Mesenchymal stem cell (in vitro differentiated cells and primary cell): ENCODE results near the gene RDH14.
A peak's percentile ranks its signal among the peaks of the same experiment; 100 is the strongest.

Experiments used
- DNase-seq: peaks from one replicate; pipeline ENCODE4 v3.0.0-alpha.2; 2013
- H2AFZ ChIP-seq: one replicate; pipeline ENCODE4 v1.6.1; 2013; ENCODE audit warnings: low read depth, mild to moderate bottlenecking, control low read depth, inconsistent platforms, low read length, moderate library complexity
- H2AK5ac ChIP-seq: 2 replicates; pipeline ENCODE4 v1.6.1; 2013; ENCODE audit warnings: low read length, moderate library complexity, mild to moderate bottlenecking, inconsistent platforms; ENCODE audit not compliant: severe bottlenecking
- H2BK120ac ChIP-seq: one replicate; pipeline ENCODE4 v1.6.1; 2013; ENCODE audit warnings: low read depth, mild to moderate bottlenecking, inconsistent platforms, low read length, moderate library complexity
- H2BK12ac ChIP-seq, 2 experiments: one replicate each; pipeline ENCODE4 v1.6.1; 2013; ENCODE audit warnings: inconsistent platforms in 2 of 2, low read length in 2 of 2, mild to moderate bottlenecking in 2 of 2, moderate library complexity in 2 of 2, control low read depth in 1 of 2
- H2BK15ac ChIP-seq: one replicate; pipeline ENCODE4 v1.6.1; 2013; ENCODE audit warnings: mild to moderate bottlenecking, low read depth, inconsistent platforms; ENCODE audit not compliant: poor library complexity, severe bottlenecking
- H2BK5ac ChIP-seq: 2 replicates; pipeline ENCODE4 v1.6.1; 2013; ENCODE audit warnings: low read depth, mild to moderate bottlenecking, low read length, control low read depth, inconsistent platforms; ENCODE audit not compliant: poor library complexity, severe bottlenecking
- H3K14ac ChIP-seq, 2 experiments: one replicate each; pipeline ENCODE4 v1.6.1; 2013; ENCODE audit warnings: inconsistent platforms in 2 of 2, low read length in 2 of 2, control low read depth in 1 of 2, mild to moderate bottlenecking in 1 of 2, moderate library complexity in 1 of 2
- H3K18ac ChIP-seq, 2 experiments: one replicate each; pipeline ENCODE4 v1.6.1; 2013; ENCODE audit warnings: inconsistent platforms in 2 of 2, low read length in 2 of 2, control low read depth in 1 of 2, low read depth in 1 of 2, mild to moderate bottlenecking in 1 of 2
- H3K23ac ChIP-seq, 2 experiments: one replicate each; pipeline ENCODE4 v1.6.1; 2013; ENCODE audit warnings: inconsistent platforms in 2 of 2, low read length in 2 of 2, mild to moderate bottlenecking in 2 of 2, moderate library complexity in 2 of 2, control low read depth in 1 of 2
- H3K27ac ChIP-seq: 2 replicates; pipeline ENCODE4 v1.5.1; 2013; ENCODE audit warnings: mild to moderate bottlenecking, moderate library complexity, low read length, control low read depth, inconsistent platforms; ENCODE audit not compliant: poor library complexity, severe bottlenecking
- H3K27me3 ChIP-seq, 2 experiments: 2 replicates each; pipeline versions ENCODE4 v1.6.1 to v1.7.0; 2013; ENCODE audit warnings: low read length in 2 of 2, mild to moderate bottlenecking in 2 of 2, moderate library complexity in 2 of 2, control low read depth in 1 of 2, inconsistent platforms in 1 of 2; ENCODE audit not compliant: control insufficient read depth in 1 of 2, insufficient read depth in 1 of 2
- H3K36me3 ChIP-seq, 2 experiments: 2 replicates each; pipeline versions ENCODE4 v1.6.1 to v1.7.0; 2013; ENCODE audit warnings: low read length in 2 of 2, control low read depth in 1 of 2, inconsistent platforms in 1 of 2, low read depth in 1 of 2, mild to moderate bottlenecking in 1 of 2; ENCODE audit not compliant: insufficient read depth in 2 of 2, control insufficient read depth in 1 of 2
- H3K4ac ChIP-seq, 2 experiments: one replicate each; pipeline ENCODE4 v1.6.1; 2013; ENCODE audit warnings: inconsistent platforms in 2 of 2, low read length in 2 of 2, mild to moderate bottlenecking in 2 of 2, moderate library complexity in 2 of 2, control low read depth in 1 of 2, low read depth in 1 of 2
- H3K4me1 ChIP-seq: 2 replicates; pipeline ENCODE4 v1.6.1; 2013; ENCODE audit warnings: low read depth, low read length, control low read depth; ENCODE audit not compliant: control insufficient read depth, insufficient read depth
- H3K4me2 ChIP-seq: 2 replicates; pipeline ENCODE4 v1.6.1; 2013; ENCODE audit warnings: low read length, mild to moderate bottlenecking, inconsistent platforms; ENCODE audit not compliant: poor library complexity, severe bottlenecking
- H3K4me3 ChIP-seq, 2 experiments: 2 replicates each; pipeline versions ENCODE4 v1.5.1 to v1.7.0; 2013; ENCODE audit warnings: low read length in 2 of 2, mild to moderate bottlenecking in 2 of 2, control low read depth in 1 of 2, low read depth in 1 of 2; ENCODE audit not compliant: insufficient read depth in 1 of 2
- H3K79me1 ChIP-seq: replicated peaks from 2 replicates; pipeline ENCODE4 v1.6.1; 2013; ENCODE audit warnings: mild to moderate bottlenecking, control low read depth, low read length, inconsistent platforms; ENCODE audit not compliant: poor library complexity, severe bottlenecking
- H3K9ac ChIP-seq: 2 replicates; pipeline ENCODE4 v1.7.0; 2013; ENCODE audit warnings: mild to moderate bottlenecking, low read length, moderate library complexity
- H3K9me3 ChIP-seq: 2 replicates; pipeline ENCODE4 v1.7.0; 2013; ENCODE audit warnings: mild to moderate bottlenecking, low read length; ENCODE audit not compliant: control insufficient read depth
- H4K8ac ChIP-seq: one replicate; pipeline ENCODE4 v1.6.1; 2013; ENCODE audit warnings: inconsistent platforms, mild to moderate bottlenecking, low read length, moderate library complexity
- H4K91ac ChIP-seq: one replicate; pipeline ENCODE4 v1.6.1; 2013; ENCODE audit warnings: mild to moderate bottlenecking, low read length, inconsistent platforms
- WGBS: methylation state at CpG from one replicate; pipeline ENCODE4 v1.1.7; 2013; ENCODE audit warnings: mixed read lengths; 5-methylcytosine and 5-hydroxymethylcytosine counted together

The RDH14 gene

GRCh38 chr2:18536697-18537096 lies 23.8 kb downstream of the RDH14 start:
- Histone ChIP-seq H2BK5ac (no peak overlapping the region), H2AK5ac (no peak overlapping the region), H3K4me1 (no peaks in the 10 kb centered on the region), H4K91ac (no peak overlapping the region), H2BK15ac (no peak overlapping the region), H3K36me3 (no peaks in the 10 kb centered on the region), H2BK12ac (no peak overlapping the region), H4K8ac (no peak overlapping the region), H3K9ac (no peak overlapping the region), H3K27me3 (no peaks in the 10 kb centered on the region), H3K79me1 (no peaks in the 10 kb centered on the region), H2AFZ (no peak overlapping the region), H3K4ac (no peak overlapping the region), H2BK120ac (no peak overlapping the region), H3K4me3 (no peak overlapping the region), H3K4me2 (no peak overlapping the region), H3K9me3 (peaks cover 9% of the 10 kb centered on the region), H3K14ac (no peak overlapping the region), H3K23ac (no peak overlapping the region), H3K27ac (no peak overlapping the region), H3K18ac (no peak overlapping the region)
- no peak for DNase-seq
- WGBS, result no CpG with 5 or more reads among the region's 1 CpG

- H2AK5ac ChIP-seq, result no peak overlapping the region
- no peak overlapping the region for H3K4me2 ChIP-seq
- no peak overlapping the region for H3K4ac ChIP-seq
- no peaks in the 10 kb centered on the region for H3K79me1 ChIP-seq
- no peak overlapping the region for H3K9ac ChIP-seq
- H2AFZ ChIP-seq, result no peak overlapping the region
- no peak overlapping the region for H2BK5ac ChIP-seq
- no peak overlapping the region for H2BK120ac ChIP-seq
- H3K36me3 ChIP-seq, result no peaks in the 10 kb centered on the region
- no peak overlapping the region for H2BK12ac ChIP-seq
- no peaks in the 10 kb centered on the region for H3K4me1 ChIP-seq
- no peaks in the 10 kb centered on the region for H3K27me3 ChIP-seq
- H3K4me3 ChIP-seq, result no peak overlapping the region
- DNase-seq, result peak; percentile 38
- no peak overlapping the region for H4K91ac ChIP-seq
- H3K23ac ChIP-seq, result no peak overlapping the region
- no peak overlapping the region for H4K8ac ChIP-seq
- H3K9me3 ChIP-seq, result peaks cover 4% of the 10 kb centered on the region
- WGBS, result 23% methylated on average over 4 of the region's 7 CpGs
- H3K27ac ChIP-seq, result no peak overlapping the region
- H2BK15ac ChIP-seq, result no peak overlapping the region
- H3K14ac ChIP-seq, result no peak overlapping the region
- no peak overlapping the region for H3K18ac ChIP-seq
Measured at GRCh38 chr2:18536100-18536499, 24.4 kb downstream of the RDH14 start.

GRCh38 chr2:18531194-18531593 lies 29.3 kb downstream of the RDH14 start:
- Histone ChIP-seq H3K27me3 (no peaks in the 10 kb centered on the region), H3K4me2 (no peak overlapping the region), H2BK5ac (no peak overlapping the region), H3K79me1 (no peaks in the 10 kb centered on the region), H2BK15ac (no peak overlapping the region), H3K9me3 (no peaks in the 10 kb centered on the region), H3K18ac (no peak overlapping the region), H4K91ac (no peak overlapping the region), H2AFZ (no peak overlapping the region), H3K4me1 (no peaks in the 10 kb centered on the region), H3K4me3 (no peak overlapping the region), H3K4ac (no peak overlapping the region), H3K9ac (no peak overlapping the region), H3K23ac (no peak overlapping the region), H3K36me3 (no peaks in the 10 kb centered on the region), H2BK120ac (no peak overlapping the region), H3K14ac (no peak overlapping the region), H4K8ac (no peak overlapping the region), H2BK12ac (no peak overlapping the region), H2AK5ac (no peak overlapping the region), H3K27ac (no peak overlapping the region)
- DNase-seq, result no peak
- no CpG with 5 or more reads among the region's 1 CpG for WGBS

GRCh38 chr2:18527822-18528221 lies 32.6 kb downstream of the RDH14 start:
- 97% methylated on average over 4 of the region's 4 CpGs for WGBS
- H3K4me1 ChIP-seq, result no peaks in the 10 kb centered on the region
- H4K8ac ChIP-seq, result no peak overlapping the region
- H2AFZ ChIP-seq, result no peak overlapping the region
- H3K36me3 ChIP-seq, result no peaks in the 10 kb centered on the region
- H3K23ac ChIP-seq, result no peak overlapping the region
- H3K14ac ChIP-seq, result no peak overlapping the region
- H4K91ac ChIP-seq, result no peak overlapping the region
- H3K9ac ChIP-seq, result no peak overlapping the region
- no peak overlapping the region for H2AK5ac ChIP-seq
- no peak overlapping the region for H3K4ac ChIP-seq
- no peak overlapping the region for H2BK12ac ChIP-seq
- H3K4me3 ChIP-seq, result no peak overlapping the region
- H3K18ac ChIP-seq, result no peak overlapping the region
- no peaks in the 10 kb centered on the region for H3K79me1 ChIP-seq
- DNase-seq, result no peak
- no peak overlapping the region for H2BK15ac ChIP-seq
- H3K9me3 ChIP-seq, result no peaks in the 10 kb centered on the region
- no peak overlapping the region for H3K27ac ChIP-seq
- H3K27me3 ChIP-seq, result no peaks in the 10 kb centered on the region
- no peak overlapping the region for H2BK5ac ChIP-seq
- no peak overlapping the region for H3K4me2 ChIP-seq
- no peak overlapping the region for H2BK120ac ChIP-seq
